OCI-LY3 (cell line): ENCODE data around the gene DDX28.

Source experiments
- CTCF ChIP-seq: fragments of 200-600, 300-600 bp; sonication (generic); IDR thresholded peaks from 2 replicates; pipeline ENCODE4 v1.5.1; 2014; ENCODE audit warnings: antibody characterized with exemption, low read length, low read depth
- EZH2phosphoT487 ChIP-seq: fragments of 200-600 bp; shearing (Covaris generic); IDR thresholded peaks from 2 replicates; pipeline ENCODE4 v1.6.1; 2018; ENCODE audit warnings: antibody characterized with exemption, mixed run types, low read depth

GRCh38 chr16:67979955-67980678 is 42.9 kb downstream of the DDX28 start, which contains the start of gene DPEP3:
- TF ChIP-seq CTCF (no peak; the same call in 1 of the 2 replicates), EZH2phosphoT487 (no peak)
